Measurements from ENCODE around the gene DNPEP. TPM values are rescaled to one million over a fixed set of nuclear protein-coding genes. Genes with fewer than 3 reads are reported as not detected.

The DNPEP gene
- total RNA-seq, 1 experiment from 2014 or later = 60.9 TPM

GRCh38 chr2:219398721-219399363 lies 11.1 kb upstream of the DNPEP start:
- no peaks in the 10 kb centered on the region for H4K20me1 ChIP-seq (ENCODE audit: control insufficient read depth, insufficient read depth, insufficient read length)
- H3K9me3 Mint-ChIP-seq = no peaks in the 10 kb centered on the region; a peak in 1 of 5 replicates
- TF ChIP-seq CTCF (conservative IDR thresholded peaks at IDR 0.05) = no peak

More at GRCh38 chr2:219398721-219399363, 11.1 kb upstream of the DNPEP start:
- H3K4ac ChIP-seq (ENCODE audit: low read depth, low read length) = no peak overlapping the region
- no peak overlapping the region for H3K4me2 ChIP-seq (ENCODE audit: insufficient read depth, insufficient read length, low read length)
- H2BK12ac ChIP-seq (ENCODE audit: insufficient read length, low read depth, low read length) = no peak overlapping the region
- no peak overlapping the region for H2BK15ac ChIP-seq (ENCODE audit: low read depth, low read length)
- no peak overlapping the region for H4K5ac ChIP-seq (ENCODE audit: insufficient read length, low read depth, low read length)
- peaks cover 27 to 36% of the 10 kb centered on the region in 2 experiments for H3K4me1 Mint-ChIP-seq
- no peak overlapping the region for H3K23ac ChIP-seq (ENCODE audit: insufficient read length, low read depth, low read length)
- no peak overlapping the region for H3K56ac ChIP-seq (ENCODE audit: insufficient read length, low read depth, low read length)
- no peak overlapping the region for H2AK5ac ChIP-seq (ENCODE audit: insufficient read length, low read length)
- no peak overlapping the region for H2BK20ac ChIP-seq (ENCODE audit: low read depth, low read length, poor library complexity, severe bottlenecking)
- no peaks in the 10 kb centered on the region for H3K23me2 ChIP-seq (ENCODE audit: insufficient read length, low read depth, low read length, poor library complexity, severe bottlenecking)
- no peak overlapping the region for H4K8ac ChIP-seq (replicated peaks; ENCODE audit: insufficient read length, low read depth, low read length)
- H3K36me3 Mint-ChIP-seq (ENCODE audit: insufficient read depth in 1 of 3, low read depth in 3 of 3) = no peaks in the 10 kb centered on the region
- H3T11ph ChIP-seq (ENCODE audit: low read length) = no peak overlapping the region
- H2BK5ac ChIP-seq (ENCODE audit: insufficient read length, low read length) = no peak overlapping the region
- H3K79me1 ChIP-seq (ENCODE audit: insufficient read depth, low read depth, low read length, poor library complexity, severe bottlenecking) = no peaks in the 10 kb centered on the region
- DNase-seq = no peak
- no peak overlapping the region for H2AFZ ChIP-seq (ENCODE audit: low read length)
- no peak overlapping the region for H3K14ac ChIP-seq (ENCODE audit: insufficient read depth, low read length)
- H3K27me3 Mint-ChIP-seq (ENCODE audit: low read depth) = peaks cover 8% of the 10 kb centered on the region
- no peak overlapping the region for H3K18ac ChIP-seq (ENCODE audit: insufficient read length, low read depth, low read length)
- H2BK120ac ChIP-seq (ENCODE audit: low read depth, low read length, poor library complexity, severe bottlenecking) = no peak overlapping the region
- no peaks in the 10 kb centered on the region for H3K9me3 ChIP-seq (ENCODE audit: control insufficient read depth, low read depth, low read length)
- no peak overlapping the region for H3K27ac ChIP-seq (ENCODE audit: insufficient read length, low read depth, low read length)
- H3K27me3 ChIP-seq (ENCODE audit: insufficient read depth, low read length) = no peaks in the 10 kb centered on the region
- no peak overlapping the region for H4K91ac ChIP-seq (ENCODE audit: insufficient read length, low read depth, low read length)
- H3K4me1 ChIP-seq (ENCODE audit: insufficient read depth, low read length) = no peaks in the 10 kb centered on the region
- no peaks in the 10 kb centered on the region for H3K79me2 ChIP-seq (ENCODE audit: insufficient read depth, low read length)
- H3K9ac ChIP-seq (ENCODE audit: extremely low read depth, insufficient read length, low read length) = no peak overlapping the region
- H3K27ac Mint-ChIP-seq = no peak overlapping the region
- WGBS (ENCODE audit: extremely low coverage, insufficient read length, low lambda C conversion rate) = no CpG with 5 or more reads among the region's 5 CpGs
- no peak overlapping the region for H3K4me3 Mint-ChIP-seq
